DND-41 (cell line): ENCODE data around the gene MPI.
"Not testable (repeated sequence)": the region's sequence is repeated elsewhere in the genome, so short reads cannot be mapped to it uniquely, and the experiment has no call there.

ENCODE experiments used
- ATAC-seq: fragments of 200-7000 bp; cut with Tn5 transposase; 3 replicates; pipeline ENCODE4 v1.9.1; 2021; ENCODE audit warnings: low read depth; ENCODE audit not compliant: insufficient read depth
- DNase-seq: peaks from one replicate; pipeline ENCODE4 v3.0.0-alpha.2; 2020
- H2AFZ ChIP-seq: 2 replicates; pipeline ENCODE4 v1.6.0; 2012; ENCODE audit warnings: low read depth, low read length
- H3K27ac ChIP-seq: 2 replicates; pipeline ENCODE4 v1.5.1; 2012; ENCODE audit warnings: low read length, inconsistent platforms
- H3K27me3 ChIP-seq: fragments of 200-600 bp; sonication (generic); 2 replicates; pipeline ENCODE4 v1.6.0; 2012; ENCODE audit warnings: low read length, mild to moderate bottlenecking, inconsistent platforms; ENCODE audit not compliant: insufficient read depth, poor library complexity
- H3K36me3 ChIP-seq: 2 replicates; pipeline ENCODE4 v1.5.1; 2012; ENCODE audit warnings: low read length, inconsistent platforms; ENCODE audit not compliant: insufficient read depth
- H3K4me1 ChIP-seq: 2 replicates; pipeline ENCODE4 v1.5.1; 2012; ENCODE audit warnings: mild to moderate bottlenecking, low read length; ENCODE audit not compliant: insufficient read depth
- H3K4me2 ChIP-seq: 2 replicates; pipeline ENCODE4 v1.6.0; 2012; ENCODE audit warnings: mild to moderate bottlenecking, moderate library complexity, low read length, inconsistent platforms; ENCODE audit not compliant: insufficient read depth
- H3K4me3 ChIP-seq, 2 experiments: fragments of 200-600 bp in 1 of 2; shearing (Covaris generic) in 1 of 2; 2 replicates each; pipeline ENCODE4 v1.5.1; 2012 to 2016; ENCODE audit warnings: inconsistent platforms in 2 of 2, low read length in 2 of 2, mild to moderate bottlenecking in 2 of 2, low read depth in 1 of 2, moderate library complexity in 1 of 2
- H3K79me2 ChIP-seq: 2 replicates; pipeline ENCODE4 v1.6.0; 2012; ENCODE audit warnings: low read length, inconsistent platforms; ENCODE audit not compliant: insufficient read depth
- H3K9ac ChIP-seq: 2 replicates; pipeline ENCODE4 v1.6.0; 2012; ENCODE audit warnings: low read depth, mild to moderate bottlenecking, inconsistent platforms, low read length, moderate library complexity
- H3K9me3 ChIP-seq: 2 replicates; pipeline ENCODE4 v1.5.1; 2012; ENCODE audit warnings: low read length, moderate library complexity, mild to moderate bottlenecking, inconsistent platforms; ENCODE audit not compliant: insufficient read depth, severe bottlenecking
- H4K20me1 ChIP-seq: 2 replicates; pipeline ENCODE4 v1.6.0; 2012; ENCODE audit warnings: low read length; ENCODE audit not compliant: insufficient read depth
- CTCF ChIP-seq: IDR thresholded peaks from 2 replicates; pipeline ENCODE4 v1.5.1; 2012; ENCODE audit warnings: borderline replicate concordance, low read length, moderate library complexity, mild to moderate bottlenecking; ENCODE audit not compliant: poor library complexity, severe bottlenecking; ENCODE audit errors: extremely low read depth
- EZH2 ChIP-seq: IDR thresholded peaks from 3 replicates; pipeline ENCODE4 v1.6.1; 2012; ENCODE audit warnings: borderline replicate concordance, low read depth, mild to moderate bottlenecking, moderate library complexity, low read length, inconsistent platforms; ENCODE audit not compliant: severe bottlenecking

MPI gene

GRCh38 chr15:74884428-74885223 is 5.2 kb upstream of the MPI start:
- no peak for TF ChIP-seq CTCF
- no peak for TF ChIP-seq EZH2
- ATAC-seq (no peak), DNase-seq (no peak)
- Histone ChIP-seq H3K79me2 (no peaks in the 10 kb centered on the region), H3K4me1 (peaks cover 10% of the 10 kb centered on the region), H3K9ac (no peak overlapping the region), H3K27me3 (no peaks in the 10 kb centered on the region), H4K20me1 (no peaks in the 10 kb centered on the region), H2AFZ (no peak overlapping the region), H3K9me3 (peaks cover 10% of the 10 kb centered on the region), H3K4me3 (no peak overlapping the region), H3K36me3 (no peaks in the 10 kb centered on the region), H3K27ac (no peak overlapping the region), H3K4me2 (no peak overlapping the region)

GRCh38 chr15:74885461-74885860 is 4.4 kb upstream of the MPI start:
- no peak overlapping the region for H3K4me3 ChIP-seq
- peaks cover 19% of the 10 kb centered on the region for H3K4me1 ChIP-seq
- peaks cover 6% of the 10 kb centered on the region for H3K79me2 ChIP-seq
- no peaks in the 10 kb centered on the region for H3K27me3 ChIP-seq
- ATAC-seq (no peak), DNase-seq (no peak)
- H2AFZ ChIP-seq = no peak overlapping the region
- no peaks in the 10 kb centered on the region for H4K20me1 ChIP-seq
- H3K27ac ChIP-seq = no peak overlapping the region
- H3K4me2 ChIP-seq = no peak overlapping the region
- H3K9ac ChIP-seq = no peak overlapping the region
- peaks cover 10% of the 10 kb centered on the region for H3K9me3 ChIP-seq
- TF ChIP-seq EZH2 (no peak), CTCF (no peak)
- no peaks in the 10 kb centered on the region; the same call in 1 of the 2 replicates for H3K36me3 ChIP-seq

GRCh38 chr15:74887537-74888193 is 2.2 kb upstream of the MPI start:
- not testable (repeated sequence) for H3K9ac ChIP-seq, H3K9me3 ChIP-seq, H2AFZ ChIP-seq, H4K20me1 ChIP-seq, H3K4me3 ChIP-seq, ATAC-seq, H3K4me2 ChIP-seq, H3K27me3 ChIP-seq, DNase-seq, H3K27ac ChIP-seq
- H3K36me3 ChIP-seq = peaks cover 15% of the 10 kb centered on the region
- peaks cover 12% of the 10 kb centered on the region for H3K79me2 ChIP-seq
- peaks cover 30% of the 10 kb centered on the region for H3K4me1 ChIP-seq

GRCh38 chr15:74888716-74889115 is 1.1 kb upstream of the MPI start:
- TF ChIP-seq EZH2 (no peak), CTCF (no peak)
- Histone ChIP-seq H2AFZ (peak overlapping the region; percentile 94), H3K27me3 (no peaks in the 10 kb centered on the region), H3K79me2 (peaks cover 12% of the 10 kb centered on the region), H3K27ac (no peak overlapping the region), H3K9me3 (no peaks in the 10 kb centered on the region), H4K20me1 (no peaks in the 10 kb centered on the region), H3K4me3 (peak overlapping the region in 1 of 2 experiments; percentile 98; a peak in 1 of 4 replicates), H3K9ac (peak overlapping the region; percentile 90; the same call in 1 of the 2 replicates), H3K36me3 (peaks cover 25% of the 10 kb centered on the region), H3K4me1 (peaks cover 30% of the 10 kb centered on the region), H3K4me2 (peak overlapping the region; percentile 88)
- DNase-seq (no peak), ATAC-seq (no peak)
